HK-2 (cell line): ENCODE results near the gene PEX19.

ENCODE experiments used
- DNase-seq: peaks from one replicate; pipeline ENCODE4 v3.0.0-alpha.2; 2018; ENCODE audit not compliant: unreplicated experiment

The PEX19 gene

DNA sequence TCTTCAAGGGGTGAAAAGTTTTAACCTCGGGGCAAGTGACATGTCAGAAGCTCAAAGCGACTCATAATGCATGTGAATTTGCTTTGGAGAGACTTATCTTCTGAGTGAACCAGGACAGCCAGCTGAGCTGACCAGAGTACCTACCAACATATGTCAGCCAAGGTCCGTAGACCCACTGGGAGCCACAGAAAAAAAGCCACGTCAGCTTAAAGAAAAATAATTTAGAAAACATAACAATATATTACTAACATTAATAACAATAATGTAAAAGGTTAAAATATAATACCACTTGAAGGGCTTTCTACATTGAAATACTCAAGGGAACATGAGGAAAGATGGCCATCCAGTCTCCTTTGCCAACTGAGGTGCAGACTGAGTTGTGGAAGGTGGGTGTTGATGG, 6.9 kb downstream of the PEX19 start:
- no peak for DNase-seq

- no peak for DNase-seq
Measured at GRCh38 chr1:160277330-160277729, 7.6 kb downstream of the PEX19 start.

- DNase-seq = no peak
Measured at GRCh38 chr1:160271025-160271424, 13.9 kb downstream of the PEX19 start.

GRCh38 chr1:160267284-160267991, 17.5 kb downstream of the PEX19 start:
- no peak for DNase-seq

GRCh38 chr1:160264795-160265307, 20.1 kb downstream of the PEX19 start:
- DNase-seq = no peak

GRCh38 chr1:160261893-160262794, 22.8 kb downstream of the PEX19 start, which contains the start of gene DCAF8:
Gene DCAF8 (minus strand): TSS chr1:160262549. CDS start chr1:160244008, 18,541 bp downstream.
- peak; percentile 97 for DNase-seq

DNA sequence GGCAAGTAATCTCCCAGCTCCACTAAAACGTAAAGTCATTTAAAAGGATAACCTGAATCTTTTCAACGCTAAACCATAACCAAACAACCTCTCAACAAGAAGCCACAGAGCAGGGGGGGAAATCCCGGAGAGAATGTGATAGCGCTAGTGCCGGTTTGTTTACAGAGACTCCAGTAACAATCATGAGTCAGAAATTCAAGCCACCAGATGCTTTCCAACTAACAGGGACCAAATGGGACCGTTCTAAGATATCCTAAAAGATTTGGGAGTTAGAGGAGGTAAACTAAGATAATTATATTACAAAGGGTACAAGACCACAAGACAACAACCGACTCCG, 23.4 kb downstream of the PEX19 start:
- peak; percentile 51 for DNase-seq

- DNase-seq = peak; percentile 8
Measured at GRCh38 chr1:160260406-160261382, 24.2 kb downstream of the PEX19 start.

DNA sequence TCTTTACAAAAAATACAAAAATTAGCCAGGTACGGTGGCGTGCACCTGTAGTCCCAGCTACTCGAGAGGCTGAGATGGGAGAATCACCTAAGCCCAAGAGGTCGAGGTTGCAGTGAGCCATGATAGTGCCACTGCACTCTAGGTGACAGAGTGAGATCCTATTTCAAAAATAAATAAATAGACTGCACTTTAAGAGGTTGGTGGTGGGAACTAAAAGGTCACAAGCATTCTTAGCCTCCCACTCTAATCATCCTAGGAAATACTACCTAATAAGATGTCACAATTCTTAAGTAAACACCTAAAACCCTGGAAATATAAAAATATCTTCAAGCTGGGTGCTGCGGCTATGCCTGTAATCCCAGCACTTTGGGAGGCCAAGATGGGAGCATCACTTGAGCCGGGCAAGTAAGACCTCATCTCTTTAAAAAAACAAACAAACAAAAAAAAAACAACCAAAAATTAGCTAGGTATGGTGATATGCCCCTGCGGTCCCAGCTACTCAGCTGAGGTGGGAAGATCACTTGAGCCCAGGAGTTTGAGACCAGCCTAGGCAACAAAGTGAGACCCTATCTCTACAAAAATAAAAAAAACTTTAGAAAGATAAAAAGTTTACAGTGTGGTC, 26.6 kb downstream of the PEX19 start:
- no peak for DNase-seq

DNA sequence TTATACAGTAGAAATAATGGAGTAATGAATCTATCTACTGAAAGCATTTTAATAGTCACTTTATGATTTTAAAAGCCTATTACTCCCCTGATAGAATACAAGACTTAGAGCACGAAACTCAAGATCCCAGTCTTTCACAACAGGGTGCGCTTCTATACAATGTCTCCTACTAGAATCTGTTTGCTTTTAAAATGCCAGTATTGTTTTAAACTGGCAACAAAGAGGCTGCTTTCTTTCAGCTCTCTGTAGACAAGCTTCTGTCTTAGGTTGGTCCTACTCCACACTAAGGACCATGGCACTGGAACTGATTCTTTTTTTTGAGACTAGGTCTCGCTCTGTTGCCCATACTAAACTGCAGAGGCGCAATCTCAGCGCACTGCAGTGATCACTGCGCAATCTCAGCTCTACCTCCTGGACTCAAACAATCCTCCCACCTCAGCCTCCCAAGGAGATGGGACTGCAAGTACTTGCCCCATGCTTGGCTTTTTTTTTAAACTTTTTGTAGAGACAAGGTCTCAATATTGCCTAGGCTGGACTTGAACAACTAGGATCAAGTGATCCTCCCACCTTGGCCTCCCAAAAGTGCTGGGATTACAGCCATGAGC, 27.4 kb downstream of the PEX19 start:
- DNase-seq = no peak

- DNase-seq = no peak
Measured at GRCh38 chr1:160256396-160257046, 28.4 kb downstream of the PEX19 start.

GRCh38 chr1:160255781-160256300, 29.1 kb downstream of the PEX19 start:
- no peak for DNase-seq

- peak; percentile 33 for DNase-seq
Measured at GRCh38 chr1:160251687-160252526, 33.0 kb downstream of the PEX19 start.

DNA sequence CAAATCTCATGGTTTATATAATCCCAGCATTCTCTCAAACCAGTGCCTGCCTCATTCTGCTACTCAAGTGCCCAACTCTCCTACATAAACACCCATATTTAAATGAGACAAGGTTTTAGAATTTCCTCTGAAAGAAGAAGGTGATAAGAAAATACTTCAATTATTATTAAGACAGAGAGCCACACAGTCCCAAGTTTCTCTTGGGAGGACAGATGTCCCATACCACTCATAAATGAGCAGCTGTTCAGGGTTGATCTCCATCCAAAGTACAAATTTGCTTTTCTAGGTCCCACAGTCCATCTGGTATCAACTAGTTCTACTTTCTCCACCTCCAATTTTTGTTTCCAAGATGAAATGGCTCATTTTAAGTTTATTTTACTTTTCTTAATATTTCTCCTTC, 33.9 kb downstream of the PEX19 start:
- DNase-seq = no peak

GRCh38 chr1:160247053-160247452, 37.9 kb downstream of the PEX19 start:
- no peak for DNase-seq

DNA sequence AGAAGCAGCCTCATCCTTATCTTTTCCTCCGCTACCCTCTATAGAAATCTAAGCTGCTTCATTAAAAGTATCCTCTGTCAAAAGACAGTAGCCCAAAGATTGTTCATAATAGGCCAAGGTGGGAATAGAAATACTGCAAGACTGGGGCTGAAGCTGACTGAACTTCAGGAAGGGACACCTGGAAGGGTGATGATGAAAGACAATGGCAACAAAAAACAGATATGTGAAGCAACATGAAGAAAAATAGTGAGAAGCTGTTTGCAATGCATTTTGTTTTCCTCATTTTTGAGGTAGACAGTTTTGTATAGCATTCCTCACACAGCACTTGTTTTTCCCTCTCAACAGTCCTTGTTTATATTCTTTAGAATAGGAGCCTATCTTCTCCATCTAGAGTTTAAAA, 39.5 kb downstream of the PEX19 start:
- DNase-seq = no peak

DNA sequence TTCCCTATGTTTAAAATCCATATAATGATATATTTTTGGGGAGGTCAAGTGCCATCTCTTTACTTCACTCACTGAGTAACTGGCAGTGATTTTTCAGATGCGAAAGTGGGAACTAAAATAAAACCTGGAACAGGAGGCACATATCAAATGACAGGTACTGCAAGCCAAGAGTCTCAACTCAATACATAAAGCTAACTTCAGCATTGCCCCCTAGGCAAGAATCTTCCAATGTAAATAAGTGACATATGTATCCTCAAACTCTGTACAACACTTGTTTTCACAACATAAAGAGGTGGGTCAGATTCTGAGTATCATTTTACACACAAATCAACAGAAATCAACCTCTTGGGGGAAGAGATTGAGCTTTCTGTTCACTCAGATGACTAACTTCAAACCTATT, 40.7 kb downstream of the PEX19 start:
- no peak for DNase-seq

GRCh38 chr1:160243767-160244166, 41.2 kb downstream of the PEX19 start:
- DNase-seq = no peak
